OCI-LY3 (cell line): ENCODE measurements around the gene TCF3.

Experiments used
- EZH2phosphoT487 ChIP-seq: fragments of 200-600 bp; shearing (Covaris generic); IDR thresholded peaks from 2 replicates; pipeline ENCODE4 v1.6.1; 2018; ENCODE audit warnings: antibody characterized with exemption, mixed run types, low read depth
- TF ChIP-seq, protein P1 (sequence below): fragments of 200-600, 300-600 bp; sonication (generic); IDR thresholded peaks from 2 replicates; pipeline ENCODE4 v1.5.1; 2014; ENCODE audit warnings: antibody characterized with exemption, low read length, low read depth

- TF ChIP-seq, protein P1, sequence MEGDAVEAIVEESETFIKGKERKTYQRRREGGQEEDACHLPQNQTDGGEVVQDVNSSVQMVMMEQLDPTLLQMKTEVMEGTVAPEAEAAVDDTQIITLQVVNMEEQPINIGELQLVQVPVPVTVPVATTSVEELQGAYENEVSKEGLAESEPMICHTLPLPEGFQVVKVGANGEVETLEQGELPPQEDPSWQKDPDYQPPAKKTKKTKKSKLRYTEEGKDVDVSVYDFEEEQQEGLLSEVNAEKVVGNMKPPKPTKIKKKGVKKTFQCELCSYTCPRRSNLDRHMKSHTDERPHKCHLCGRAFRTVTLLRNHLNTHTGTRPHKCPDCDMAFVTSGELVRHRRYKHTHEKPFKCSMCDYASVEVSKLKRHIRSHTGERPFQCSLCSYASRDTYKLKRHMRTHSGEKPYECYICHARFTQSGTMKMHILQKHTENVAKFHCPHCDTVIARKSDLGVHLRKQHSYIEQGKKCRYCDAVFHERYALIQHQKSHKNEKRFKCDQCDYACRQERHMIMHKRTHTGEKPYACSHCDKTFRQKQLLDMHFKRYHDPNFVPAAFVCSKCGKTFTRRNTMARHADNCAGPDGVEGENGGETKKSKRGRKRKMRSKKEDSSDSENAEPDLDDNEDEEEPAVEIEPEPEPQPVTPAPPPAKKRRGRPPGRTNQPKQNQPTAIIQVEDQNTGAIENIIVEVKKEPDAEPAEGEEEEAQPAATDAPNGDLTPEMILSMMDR, result no peak
- TF ChIP-seq EZH2phosphoT487, result no peak
Observed at GRCh38 chr19:1646659-1647453, 5.6 kb downstream of the TCF3 start.
